GM10847 (cell line): ENCODE measurements around the gene GIMAP7.

Experiments used
- POLR2A ChIP-seq: IDR thresholded peaks from 2 replicates; pipeline ENCODE4 v1.6.1; 2011; ENCODE audit not compliant: insufficient read length; ENCODE audit errors: extremely low read depth

GIMAP7 gene

DNA sequence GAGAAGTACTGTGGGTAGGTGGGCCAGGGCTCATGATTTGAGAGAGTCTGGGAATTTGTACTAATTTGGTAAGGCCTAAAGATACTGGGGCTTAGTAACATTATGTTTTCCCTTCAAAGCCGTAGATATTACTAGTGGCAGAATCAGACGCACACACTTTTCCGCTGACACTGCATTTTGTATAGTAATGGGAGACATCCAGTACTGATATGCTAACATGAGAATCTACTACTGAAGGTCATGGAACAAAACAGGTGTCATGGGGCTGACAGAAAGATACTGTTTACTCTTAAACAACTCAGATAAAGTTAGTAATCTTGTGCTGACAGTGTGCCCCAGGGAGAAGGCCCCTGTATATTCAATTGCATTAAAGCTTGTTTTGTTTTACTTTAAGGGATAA lies 11.1 kb upstream of the GIMAP7 start:
- TF ChIP-seq POLR2A: no peak

- TF ChIP-seq POLR2A: no peak
These were observed 6.6 kb upstream of the GIMAP7 start for GRCh38 chr7:150507947-150508602.

GRCh38 chr7:150511048-150511447 lies 3.6 kb upstream of the GIMAP7 start:
- TF ChIP-seq POLR2A: no peak

DNA sequence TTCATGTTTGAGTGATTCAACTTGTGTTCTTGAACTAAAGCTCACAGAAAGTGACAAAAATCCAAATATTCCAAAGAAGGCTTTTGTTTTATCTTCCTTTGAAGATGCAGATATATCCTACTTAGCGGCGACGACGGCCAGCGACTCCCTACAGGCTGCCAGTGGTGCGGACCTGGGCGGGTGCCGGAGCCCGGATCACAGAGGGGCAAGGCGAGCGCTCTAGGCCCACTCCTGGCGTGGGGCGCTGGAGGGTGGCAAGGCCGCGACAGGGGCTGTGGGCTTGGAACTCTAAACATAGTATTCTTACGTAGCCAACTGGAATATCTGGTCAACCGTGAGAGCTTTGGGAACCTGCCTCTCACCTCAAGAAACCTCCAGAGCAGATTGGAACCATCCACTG lies 914 bp upstream of the GIMAP7 start:
- no peak for TF ChIP-seq POLR2A

DNA sequence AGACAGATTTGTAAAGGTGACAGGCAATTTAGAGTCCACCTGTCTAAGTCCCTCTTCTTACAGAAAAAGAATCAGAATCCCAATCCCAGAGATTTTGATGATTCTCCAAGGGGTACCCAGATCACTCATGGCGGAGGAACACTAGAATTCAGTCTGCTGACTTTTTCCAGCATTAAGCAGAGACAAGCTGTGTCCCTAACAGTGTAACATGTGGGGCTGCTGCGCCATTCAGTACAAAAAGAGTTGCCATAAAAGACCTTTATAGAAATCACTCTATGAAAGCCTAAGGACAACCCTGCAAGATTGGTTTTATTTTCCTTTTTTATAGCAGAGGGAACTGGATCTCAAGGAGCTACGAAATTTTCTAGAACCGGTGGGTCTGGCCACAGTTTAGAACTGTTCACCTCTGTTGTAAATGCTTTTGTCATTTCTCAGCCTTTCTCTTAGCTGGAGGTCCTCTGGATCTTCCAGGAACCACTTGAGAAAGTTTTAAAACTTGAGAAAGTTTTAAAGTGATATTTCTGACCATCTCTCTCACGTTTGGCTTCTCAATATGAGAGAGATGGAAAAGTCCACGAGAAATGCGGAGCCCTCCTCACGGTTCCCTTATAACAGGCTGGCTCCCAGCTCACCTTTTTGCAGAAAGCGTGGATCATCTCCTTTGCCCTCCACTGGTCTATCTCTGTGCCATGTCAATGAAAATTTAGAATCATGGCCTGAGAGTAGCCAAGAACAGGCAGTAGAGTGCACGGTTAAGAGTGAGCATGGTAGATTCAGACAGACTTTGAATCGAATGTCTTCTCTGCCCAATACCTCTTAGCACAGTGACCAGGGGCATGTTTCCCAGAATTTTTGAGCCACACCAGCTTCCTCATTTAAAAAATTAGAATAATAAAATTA lies 826 bp downstream of the GIMAP7 start:
- TF ChIP-seq POLR2A: no peak

- no peak for TF ChIP-seq POLR2A
These were observed 2.5 kb downstream of the GIMAP7 start for GRCh38 chr7:150516956-150517745.

- TF ChIP-seq POLR2A: no peak
These were observed 4.6 kb downstream of the GIMAP7 start for GRCh38 chr7:150519310-150519709.

GRCh38 chr7:150520145-150520544 lies 5.5 kb downstream of the GIMAP7 start:
- TF ChIP-seq POLR2A: no peak

GRCh38 chr7:150524018-150524417 lies 9.3 kb downstream of the GIMAP7 start:
- TF ChIP-seq POLR2A: no peak

GRCh38 chr7:150531704-150532103 lies 17.0 kb downstream of the GIMAP7 start:
- TF ChIP-seq POLR2A: no peak

GRCh38 chr7:150538259-150538658 lies 23.6 kb downstream of the GIMAP7 start:
- no peak for TF ChIP-seq POLR2A

DNA sequence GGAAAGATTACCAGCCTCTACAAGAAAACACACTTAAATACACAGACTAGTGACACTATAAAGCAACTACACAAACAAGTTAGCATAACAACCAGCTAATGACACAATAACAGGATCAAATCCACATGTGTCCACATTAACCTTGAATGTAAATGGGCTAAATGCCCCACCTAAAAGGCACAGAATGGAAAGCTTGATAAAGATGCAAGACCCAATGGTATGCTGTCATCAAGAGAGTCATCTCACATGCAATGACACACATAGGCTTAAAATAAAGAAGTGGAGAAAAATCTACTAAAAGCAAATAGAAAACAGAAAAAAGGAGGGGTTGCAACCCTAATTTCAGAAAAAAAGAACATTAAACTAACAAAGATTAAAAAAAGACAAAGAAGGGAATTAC lies 38.5 kb downstream of the GIMAP7 start:
- no peak for TF ChIP-seq POLR2A

- no peak for TF ChIP-seq POLR2A
These were observed 42.0 kb downstream of the GIMAP7 start for GRCh38 chr7:150556521-150557138.

DNA sequence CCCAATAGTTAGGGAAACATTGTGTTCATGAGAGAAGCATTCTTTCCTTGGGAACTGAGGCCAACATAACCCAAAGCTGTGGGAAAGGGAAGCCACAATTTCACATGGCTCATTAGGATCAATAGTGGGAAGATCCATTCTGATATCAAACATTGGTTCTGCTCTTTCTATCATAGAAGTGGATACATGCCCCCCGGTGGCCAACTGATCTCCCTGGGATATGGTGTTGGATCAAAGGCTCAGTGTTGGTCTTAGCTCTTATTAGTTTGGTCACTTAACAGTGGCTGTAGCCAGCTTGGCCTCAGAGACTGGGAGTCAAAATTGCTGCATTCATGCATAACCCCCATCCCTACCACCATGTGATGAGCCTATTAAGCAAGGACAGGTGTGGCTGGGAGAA lies 45.8 kb downstream of the GIMAP7 start:
- TF ChIP-seq POLR2A: no peak

GRCh38 chr7:150562919-150563318 lies 48.2 kb downstream of the GIMAP7 start:
- no peak for TF ChIP-seq POLR2A
